Measurements from ENCODE around the gene FAM120B.

The FAM120B gene, protein sequence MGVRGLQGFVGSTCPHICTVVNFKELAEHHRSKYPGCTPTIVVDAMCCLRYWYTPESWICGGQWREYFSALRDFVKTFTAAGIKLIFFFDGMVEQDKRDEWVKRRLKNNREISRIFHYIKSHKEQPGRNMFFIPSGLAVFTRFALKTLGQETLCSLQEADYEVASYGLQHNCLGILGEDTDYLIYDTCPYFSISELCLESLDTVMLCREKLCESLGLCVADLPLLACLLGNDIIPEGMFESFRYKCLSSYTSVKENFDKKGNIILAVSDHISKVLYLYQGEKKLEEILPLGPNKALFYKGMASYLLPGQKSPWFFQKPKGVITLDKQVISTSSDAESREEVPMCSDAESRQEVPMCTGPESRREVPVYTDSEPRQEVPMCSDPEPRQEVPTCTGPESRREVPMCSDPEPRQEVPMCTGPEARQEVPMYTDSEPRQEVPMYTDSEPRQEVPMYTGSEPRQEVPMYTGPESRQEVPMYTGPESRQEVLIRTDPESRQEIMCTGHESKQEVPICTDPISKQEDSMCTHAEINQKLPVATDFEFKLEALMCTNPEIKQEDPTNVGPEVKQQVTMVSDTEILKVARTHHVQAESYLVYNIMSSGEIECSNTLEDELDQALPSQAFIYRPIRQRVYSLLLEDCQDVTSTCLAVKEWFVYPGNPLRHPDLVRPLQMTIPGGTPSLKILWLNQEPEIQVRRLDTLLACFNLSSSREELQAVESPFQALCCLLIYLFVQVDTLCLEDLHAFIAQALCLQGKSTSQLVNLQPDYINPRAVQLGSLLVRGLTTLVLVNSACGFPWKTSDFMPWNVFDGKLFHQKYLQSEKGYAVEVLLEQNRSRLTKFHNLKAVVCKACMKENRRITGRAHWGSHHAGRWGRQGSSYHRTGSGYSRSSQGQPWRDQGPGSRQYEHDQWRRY

DNA sequence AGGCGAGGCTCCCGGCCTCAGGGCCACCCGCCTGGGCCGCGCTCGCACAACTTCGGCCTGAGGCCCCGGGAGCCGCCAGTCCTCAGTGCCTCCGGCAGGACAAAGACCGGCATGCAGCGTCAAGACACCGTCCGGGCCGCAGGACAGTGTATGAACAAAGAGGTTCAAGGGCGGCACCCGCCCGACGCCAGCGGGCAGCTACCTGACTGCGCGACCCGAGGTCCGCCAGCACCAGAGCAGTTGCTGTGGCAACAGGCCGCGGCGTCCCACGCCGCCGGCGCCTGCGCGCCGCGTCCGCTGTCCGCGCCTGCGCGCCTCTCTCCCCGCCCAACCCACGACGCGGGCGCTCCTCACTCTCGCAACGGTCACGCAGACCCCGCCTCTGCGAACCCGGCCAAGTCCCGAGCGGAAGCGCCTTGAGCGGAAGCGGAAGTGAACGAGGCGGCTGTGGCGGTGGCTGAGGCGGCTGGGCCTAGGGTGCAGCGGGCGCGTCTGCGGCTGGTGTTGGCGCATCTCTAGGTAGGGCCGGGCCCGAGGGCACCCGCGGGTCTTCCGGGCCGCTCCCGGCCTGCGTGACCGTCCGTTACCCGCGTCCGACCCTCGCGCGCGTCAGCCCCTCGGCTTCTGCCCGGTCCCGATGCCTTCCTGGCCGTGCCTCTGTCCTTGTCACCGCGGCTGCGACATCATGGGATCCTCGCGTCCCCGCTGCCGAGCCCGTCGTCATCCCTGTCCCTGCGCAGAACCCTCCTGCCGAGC lies at the start of gene FAM120B:
TSS of gene FAM120B (plus strand) at position 435 of the 756 bp plus-strand sequence. CDS start 10,633 bp downstream, outside the sequence.
- peaks cover 13% of the 10 kb centered on the region for H3K36me3 ChIP-seq
- peaks cover 33% of the 10 kb centered on the region for H3K4me1 ChIP-seq
- H3K9ac ChIP-seq = peak within 1 kb of the TSS; percentile 87
- H4K20me1 ChIP-seq = peaks cover 42% of the 10 kb centered on the region
- peak within 1 kb of the TSS; percentile 92 for H3K27ac ChIP-seq
- H3K4me3 ChIP-seq = peak within 1 kb of the TSS; percentile 83
- TF ChIP-seq Cebpa-rat (IDR thresholded peaks at IDR 0.05) = no peak
- H3K27me3 ChIP-seq = no peaks in the 10 kb centered on the region; the same call in 1 of the 2 replicates
- peaks cover 8% of the 10 kb centered on the region for H3K9me3 ChIP-seq
- H3K4me2 ChIP-seq = peak within 1 kb of the TSS; percentile 96

DNA sequence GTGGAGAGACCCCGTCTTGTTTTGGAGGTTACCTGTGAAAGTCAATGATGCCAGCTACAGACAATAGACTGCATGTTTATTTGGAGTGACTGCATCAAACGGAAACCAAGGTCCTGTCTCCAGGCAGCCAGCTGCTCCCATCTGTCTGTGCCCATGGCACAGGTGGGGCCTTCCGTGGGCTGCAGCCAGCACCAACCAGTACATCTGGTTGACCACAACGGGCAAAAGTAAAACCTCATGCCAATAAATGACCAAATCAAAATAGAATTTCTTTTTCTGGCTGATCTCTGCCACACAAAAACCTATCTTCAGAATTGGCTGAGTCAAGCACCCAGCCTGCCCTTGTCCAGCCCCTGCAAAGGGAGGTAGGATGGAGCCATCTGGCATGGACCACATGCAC lies 49.2 kb upstream of the FAM120B start:
- TF ChIP-seq Cebpa-rat (IDR thresholded peaks at IDR 0.05) = no peak
- no peak overlapping the region for H3K27ac ChIP-seq
- peak overlapping the region; percentile 23 for H3K4me2 ChIP-seq
- no peaks in the 10 kb centered on the region for H4K20me1 ChIP-seq
- peaks cover 16% of the 10 kb centered on the region for H3K4me1 ChIP-seq
- H3K36me3 ChIP-seq = no peaks in the 10 kb centered on the region
- H3K27me3 ChIP-seq = peaks cover 6% of the 10 kb centered on the region; the same call in 1 of the 2 replicates
- no peak overlapping the region for H3K9ac ChIP-seq
- H3K9me3 ChIP-seq = no peaks in the 10 kb centered on the region
- no peak overlapping the region for H3K4me3 ChIP-seq

DNA sequence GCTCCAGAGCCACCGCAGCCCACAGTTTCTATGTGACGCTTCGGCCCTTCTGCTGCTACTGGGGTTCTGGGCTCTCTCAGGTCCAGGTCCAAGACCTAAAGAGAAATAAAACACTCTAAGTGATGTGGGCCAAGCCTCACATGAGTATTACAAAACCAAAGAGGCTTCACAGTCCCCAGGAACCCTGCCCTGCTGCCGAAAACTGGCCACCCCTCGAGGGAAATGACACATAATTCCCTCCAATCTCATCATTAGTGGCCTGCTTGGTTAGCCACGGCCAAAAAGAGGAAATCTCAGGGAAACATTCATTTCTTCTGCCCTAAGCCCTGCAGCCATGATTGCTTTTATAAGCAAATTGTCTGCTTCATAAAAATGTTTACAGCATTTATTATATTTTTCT lies 48.2 kb upstream of the FAM120B start:
- no peaks in the 10 kb centered on the region for H4K20me1 ChIP-seq
- H3K9ac ChIP-seq = no peak overlapping the region
- no peaks in the 10 kb centered on the region for H3K9me3 ChIP-seq
- peaks cover 7% of the 10 kb centered on the region; the same call in 1 of the 2 replicates for H3K27me3 ChIP-seq
- no peaks in the 10 kb centered on the region for H3K36me3 ChIP-seq
- H3K4me2 ChIP-seq = no peak overlapping the region
- H3K4me1 ChIP-seq = peaks cover 16% of the 10 kb centered on the region
- no peak for TF ChIP-seq Cebpa-rat (IDR thresholded peaks at IDR 0.05)
- H3K27ac ChIP-seq = no peak overlapping the region
- H3K4me3 ChIP-seq = no peak overlapping the region

DNA sequence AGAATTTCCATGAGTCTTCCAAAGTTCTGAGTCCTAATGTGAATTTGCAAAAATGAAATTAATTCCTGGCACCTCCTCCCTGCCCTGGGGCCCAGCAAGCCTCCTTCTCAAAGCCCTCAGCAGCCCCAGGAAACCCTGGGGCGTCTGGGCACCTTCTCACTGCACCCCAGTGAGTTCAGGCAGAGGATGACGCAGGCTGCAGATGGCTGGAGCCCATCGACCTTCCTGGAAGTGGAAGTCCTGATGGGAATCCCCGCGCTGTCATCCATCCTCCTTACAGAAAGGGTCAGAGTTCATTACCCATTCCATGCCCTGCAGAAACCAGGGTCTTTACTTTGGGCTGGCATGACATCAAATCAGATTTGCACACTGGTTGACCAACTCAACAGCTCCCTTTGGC lies 47.3 kb upstream of the FAM120B start:
- H3K36me3 ChIP-seq = no peaks in the 10 kb centered on the region
- H3K4me2 ChIP-seq = no peak overlapping the region
- peaks cover 7% of the 10 kb centered on the region; the same call in 1 of the 2 replicates for H3K27me3 ChIP-seq
- H4K20me1 ChIP-seq = no peaks in the 10 kb centered on the region
- no peak overlapping the region for H3K27ac ChIP-seq
- H3K9ac ChIP-seq = no peak overlapping the region
- H3K9me3 ChIP-seq = no peaks in the 10 kb centered on the region
- peaks cover 16% of the 10 kb centered on the region for H3K4me1 ChIP-seq
- no peak for TF ChIP-seq Cebpa-rat (IDR thresholded peaks at IDR 0.05)
- no peak overlapping the region for H3K4me3 ChIP-seq

DNA sequence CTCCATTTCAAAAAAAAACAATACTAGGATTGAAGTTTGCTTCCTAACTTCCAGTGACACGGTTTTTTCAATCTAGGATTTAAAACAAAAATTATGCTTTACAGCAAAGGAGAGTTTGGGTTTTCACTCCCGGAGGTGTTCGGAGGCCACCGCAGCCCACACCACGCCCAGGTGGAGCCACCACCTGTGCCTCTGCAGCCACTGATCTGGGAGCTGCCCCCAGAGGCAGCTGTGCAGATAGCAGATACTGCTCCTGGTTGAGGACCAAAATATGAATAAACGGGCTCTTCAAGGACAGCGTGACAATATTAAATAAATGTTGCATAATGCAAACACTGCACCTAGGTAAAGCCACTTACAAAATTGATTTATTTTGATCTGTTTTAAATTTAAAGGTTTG lies 45.9 kb upstream of the FAM120B start:
- peaks cover 19% of the 10 kb centered on the region for H3K4me1 ChIP-seq
- no peak overlapping the region for H3K4me3 ChIP-seq
- no peaks in the 10 kb centered on the region for H4K20me1 ChIP-seq
- no peaks in the 10 kb centered on the region for H3K9me3 ChIP-seq
- peaks cover 7% of the 10 kb centered on the region; the same call in 1 of the 2 replicates for H3K27me3 ChIP-seq
- H3K27ac ChIP-seq = no peak overlapping the region
- no peak overlapping the region for H3K4me2 ChIP-seq
- no peak overlapping the region for H3K9ac ChIP-seq
- TF ChIP-seq Cebpa-rat (IDR thresholded peaks at IDR 0.05) = no peak
- no peaks in the 10 kb centered on the region for H3K36me3 ChIP-seq

DNA sequence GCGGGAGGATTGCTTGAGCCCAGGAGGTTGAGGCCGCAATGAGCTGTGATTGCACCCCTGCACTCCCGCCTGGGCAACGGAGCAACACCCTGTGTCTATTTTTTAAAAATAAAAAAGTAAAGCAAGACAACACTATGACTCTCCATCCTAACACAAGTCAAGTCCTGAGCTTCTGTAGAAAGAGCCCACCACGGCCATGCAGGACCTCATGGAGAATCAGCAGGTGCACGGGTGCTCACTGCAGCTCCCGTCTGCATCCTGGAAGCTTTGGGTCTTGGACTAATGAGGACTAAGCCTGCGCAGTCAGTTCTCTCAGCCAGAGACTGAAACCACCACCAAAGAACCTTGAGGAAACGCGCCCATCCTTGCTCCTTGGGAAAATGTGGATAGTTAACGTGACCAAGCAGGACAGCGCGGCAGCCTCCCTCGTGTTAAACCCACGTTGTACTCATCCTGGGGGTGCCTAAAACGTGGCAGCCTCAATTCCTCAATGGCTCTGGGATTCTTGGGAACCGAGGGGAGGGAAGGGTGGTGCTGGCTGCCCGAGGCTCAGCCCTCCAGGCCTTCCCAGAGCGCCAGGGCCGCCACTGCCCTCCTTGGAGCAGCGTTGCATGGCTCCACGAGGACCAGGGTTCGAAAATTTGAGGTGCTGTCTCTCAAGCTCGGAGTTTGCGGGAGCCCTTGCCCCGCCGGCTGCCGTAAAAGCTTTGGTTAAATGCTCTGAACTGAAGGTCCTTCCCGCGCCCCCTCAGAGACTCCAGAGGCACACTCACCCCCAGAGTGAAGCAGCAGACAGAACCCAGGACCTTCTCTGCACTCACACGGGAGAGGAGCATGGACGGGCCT lies 44.7 kb upstream of the FAM120B start:
- no peak overlapping the region for H3K9ac ChIP-seq
- TF ChIP-seq Cebpa-rat (IDR thresholded peaks at IDR 0.05) = no peak

DNA sequence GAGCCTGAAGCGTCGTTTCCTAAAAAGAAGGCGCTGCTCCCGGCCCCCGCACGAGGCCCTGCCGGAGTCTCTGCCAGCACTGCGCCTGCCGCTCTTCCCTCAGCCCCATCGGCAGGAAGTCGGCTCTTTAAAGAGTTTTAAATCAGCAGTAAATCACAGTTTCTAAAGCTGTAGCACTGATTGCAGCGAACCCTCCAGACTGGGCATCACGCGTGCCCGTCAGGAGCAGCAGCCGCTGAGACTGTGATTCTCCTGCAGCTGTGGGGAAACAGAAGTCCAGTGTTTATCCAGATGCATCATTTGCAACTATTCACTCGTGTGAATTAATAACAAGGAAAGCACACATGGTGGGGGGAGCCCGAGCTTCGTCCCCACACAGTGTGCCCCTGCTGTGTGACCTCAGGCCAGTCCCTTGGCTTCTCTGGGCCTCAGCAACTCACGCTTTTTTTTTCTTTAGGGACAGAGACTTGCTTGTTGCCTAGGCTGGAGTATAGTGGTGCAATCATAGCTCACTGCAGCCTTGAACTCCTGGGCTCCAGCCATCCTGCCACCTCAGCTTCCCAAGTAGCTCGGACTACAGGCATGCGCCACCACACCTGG lies 44.0 kb upstream of the FAM120B start:
- Histone ChIP-seq H3K9me3 (no peaks in the 10 kb centered on the region), H3K27me3 (peaks cover 7% of the 10 kb centered on the region; the same call in 1 of the 2 replicates), H4K20me1 (no peaks in the 10 kb centered on the region), H3K4me1 (peaks cover 11% of the 10 kb centered on the region), H3K4me3 (no peak overlapping the region), H3K36me3 (no peaks in the 10 kb centered on the region), H3K27ac (no peak overlapping the region), H3K9ac (no peak overlapping the region), H3K4me2 (no peak overlapping the region)
- no peak for TF ChIP-seq Cebpa-rat (IDR thresholded peaks at IDR 0.05)

More for the DNA sequence above, 44.7 kb upstream of the FAM120B start:
- no peaks in the 10 kb centered on the region for H3K36me3 ChIP-seq
- no peak overlapping the region for H3K4me3 ChIP-seq
- no peak overlapping the region for H3K27ac ChIP-seq
- peaks cover 7% of the 10 kb centered on the region; the same call in 1 of the 2 replicates for H3K27me3 ChIP-seq
- no peaks in the 10 kb centered on the region for H4K20me1 ChIP-seq
- no peak overlapping the region for H3K4me2 ChIP-seq
- peaks cover 17% of the 10 kb centered on the region for H3K4me1 ChIP-seq
- H3K9me3 ChIP-seq = no peaks in the 10 kb centered on the region

DNA sequence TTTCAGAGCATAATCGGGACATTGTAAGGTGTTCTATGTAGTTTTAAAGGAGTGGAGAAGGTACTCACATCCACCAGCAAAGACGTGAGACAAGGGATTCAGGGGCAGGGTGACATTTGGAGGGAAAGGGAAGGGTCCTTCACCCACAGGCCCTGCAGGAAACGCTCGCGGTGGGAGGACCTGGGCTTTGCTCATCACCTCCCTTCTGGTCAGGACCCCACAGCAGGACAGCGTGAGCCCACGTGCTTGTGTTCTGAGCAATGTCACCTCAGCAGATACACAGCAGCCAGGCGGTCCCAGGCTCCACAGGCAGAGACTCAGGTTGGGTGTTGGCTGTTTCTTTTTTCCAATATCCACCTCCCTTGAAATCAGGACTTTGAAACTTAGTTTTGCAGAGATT lies 43.1 kb upstream of the FAM120B start:
- Histone ChIP-seq H3K27me3 (peaks cover 9% of the 10 kb centered on the region; the same call in 1 of the 2 replicates), H3K4me2 (no peak overlapping the region), H4K20me1 (no peaks in the 10 kb centered on the region), H3K9me3 (no peaks in the 10 kb centered on the region), H3K9ac (no peak overlapping the region), H3K36me3 (no peaks in the 10 kb centered on the region), H3K4me1 (peaks cover 8% of the 10 kb centered on the region), H3K4me3 (no peak overlapping the region), H3K27ac (no peak overlapping the region)
- TF ChIP-seq Cebpa-rat (IDR thresholded peaks at IDR 0.05) = no peak
